Hair follicle dermal papilla cell (primary cell): ENCODE results near the gene NECAB3. TPM values are rescaled to one million over a fixed set of nuclear protein-coding genes. Genes with fewer than 3 reads are reported as not detected.

Experiments used
- total RNA-seq: library from RNA; depleted of rRNA; stranded (reverse); fragments of >200 nt; gene quantifications from 2 replicates; pipeline ENCODE4 v1.2.3, GENCODE V29; 2012

NECAB3 gene
- total RNA-seq = 22.5 and 36.7 TPM in 2 replicates

GRCh38 chr20:33674294-33675135 lies at the start of gene NECAB3:
Gene NECAB3, minus strand, starts transcription at chr20:33674428. Its CDS starts 76 bp downstream, at chr20:33674352.

GRCh38 chr20:33719989-33720709 lies 45.9 kb upstream of the NECAB3 start, which contains the start of gene PXMP4:
Gene PXMP4, minus strand, starts transcription at chr20:33720310. Its CDS starts 103 bp downstream, at chr20:33720207.

GRCh38 chr20:33686100-33686983 lies 12.1 kb upstream of the NECAB3 start, which contains the start of gene E2F1:
Gene E2F1, minus strand, starts transcription at chr20:33686385. Its CDS starts 121 bp downstream, at chr20:33686264.

GRCh38 chr20:33666293-33667244 lies 7.7 kb downstream of the NECAB3 start, which contains the start of gene ACTL10:
Gene ACTL10, plus strand, starts transcription at chr20:33666943. Its CDS starts 555 bp downstream, at chr20:33667498.

GRCh38 chr20:33662172-33662571 lies 12.1 kb downstream of the NECAB3 start, which contains the start of gene C20orf144:
Gene C20orf144, plus strand, starts transcription at chr20:33662327. Its CDS starts 19 bp downstream, at chr20:33662346.

Other genes with a start within 250 kb of the NECAB3 start
- 47.1 and 53.3 TPM in 2 replicates for gene SNTA1, start 230.7 kb downstream of the NECAB3 start, total RNA-seq
- gene CBFA2T2, start 184.3 kb downstream of the NECAB3 start, total RNA-seq = 9.5 and 12.5 TPM in 2 replicates
- gene C20orf144, start 12.1 kb downstream of the NECAB3 start, total RNA-seq = 0.16 and 0.36 TPM in 2 replicates
- 2.3 and 4.5 TPM in 2 replicates for gene ACTL10, start 7.5 kb downstream of the NECAB3 start, total RNA-seq
- gene E2F1, start 12.0 kb upstream of the NECAB3 start, total RNA-seq = 1.5 and 1.6 TPM in 2 replicates
- gene PXMP4, start 45.9 kb upstream of the NECAB3 start, total RNA-seq = 7.5 and 9.6 TPM in 2 replicates
- gene ZNF341, start 57.6 kb upstream of the NECAB3 start, total RNA-seq = 1.7 and 2.6 TPM in 2 replicates
- 27.7 and 30.7 TPM in 2 replicates for gene CHMP4B, start 136.9 kb upstream of the NECAB3 start, total RNA-seq